WERI-Rb-1 (cell line): Measurements from ENCODE around the gene SFXN5.

Experiments used
- DNase-seq: peaks from one replicate; pipeline ENCODE4 v3.0.0-alpha.2; 2020
- H3K27ac ChIP-seq: fragments of 250-450 bp; sonication (Bioruptor Pico); 2 replicates; pipeline ENCODE4 v1.5.1; 2020; ENCODE audit warnings: mild to moderate bottlenecking, moderate library complexity
- H3K27me3 ChIP-seq: fragments of 250-450 bp; sonication (Bioruptor Pico); 2 replicates; pipeline ENCODE4 v1.5.1; 2021; ENCODE audit warnings: mild to moderate bottlenecking, low read depth, moderate library complexity; ENCODE audit not compliant: insufficient read depth, severe bottlenecking
- H3K36me3 ChIP-seq: fragments of 250-450 bp; sonication (Bioruptor Pico); 2 replicates; pipeline ENCODE4 v1.5.1; 2020; ENCODE audit warnings: mild to moderate bottlenecking, moderate library complexity
- H3K4me3 ChIP-seq: 2 replicates; pipeline ENCODE4 v1.5.1; 2011; ENCODE audit warnings: low read depth, mild to moderate bottlenecking, control low read depth, low read length
- H3K9me3 ChIP-seq: fragments of 250-450 bp; sonication (Bioruptor Pico); 2 replicates; pipeline ENCODE4 v1.5.1; 2021; ENCODE audit warnings: mild to moderate bottlenecking, moderate library complexity; ENCODE audit not compliant: severe bottlenecking
- TF ChIP-seq, protein P1 (sequence below): IDR thresholded peaks from 2 replicates; pipeline ENCODE4 v1.5.1; 2011; ENCODE audit warnings: low read depth, mild to moderate bottlenecking, control low read depth, inconsistent platforms, low read length

The SFXN5 gene

DNA sequence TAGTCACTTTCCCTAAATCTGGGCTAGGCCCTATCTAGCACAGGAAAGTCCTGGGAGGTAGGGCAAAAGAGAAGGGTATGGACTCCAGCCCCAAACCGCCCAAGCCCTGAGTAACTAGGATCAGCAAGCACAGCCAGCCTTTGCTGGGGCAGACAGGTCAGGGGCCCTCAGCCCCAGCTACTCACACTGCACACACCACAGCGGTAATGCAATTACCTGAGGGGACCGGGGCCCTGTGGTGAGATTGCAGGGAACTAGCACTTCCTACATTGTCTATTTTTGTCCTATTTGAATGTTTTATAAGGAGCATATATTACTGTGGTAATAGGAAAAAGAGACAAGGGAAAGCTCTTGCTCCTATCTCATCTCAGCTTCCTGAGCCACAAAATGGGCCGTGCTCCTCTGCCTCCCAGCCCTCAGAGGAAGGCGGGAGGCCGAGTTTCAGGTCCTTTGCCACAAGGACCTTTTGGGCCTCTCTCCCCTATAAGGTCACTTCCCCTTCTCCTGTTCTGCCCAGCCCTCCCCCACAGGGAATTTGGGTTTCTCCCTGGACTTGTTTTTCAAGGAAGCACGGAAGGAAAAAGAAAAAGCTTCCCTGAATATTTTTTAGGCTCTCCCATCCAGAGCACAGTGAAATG lies 20.8 kb upstream of the SFXN5 start:
- H3K27me3 ChIP-seq = no peaks in the 10 kb centered on the region
- DNase-seq = peak; percentile 32
- H3K27ac ChIP-seq = peak overlapping the region; percentile 61

DNA sequence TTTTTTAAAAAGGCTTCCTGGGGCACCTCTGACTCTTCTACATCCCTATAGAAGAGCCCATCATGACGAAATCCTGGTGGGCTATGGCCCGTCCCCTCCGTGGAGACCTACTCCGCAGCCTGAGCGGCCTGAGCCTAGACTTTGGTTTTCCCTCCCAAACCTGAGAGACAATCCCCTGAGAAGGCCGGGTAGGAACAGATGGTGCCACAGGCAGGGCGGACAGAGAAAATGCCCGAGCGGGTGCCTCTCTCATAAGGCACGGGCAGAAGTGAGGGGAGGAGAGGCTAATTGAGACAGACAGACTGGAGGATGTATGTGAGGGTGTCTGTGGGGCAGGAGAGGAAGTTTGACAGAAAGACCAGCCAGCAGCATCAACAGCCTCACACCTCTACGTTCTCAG lies 20.2 kb upstream of the SFXN5 start:
- TF ChIP-seq, protein P1, sequence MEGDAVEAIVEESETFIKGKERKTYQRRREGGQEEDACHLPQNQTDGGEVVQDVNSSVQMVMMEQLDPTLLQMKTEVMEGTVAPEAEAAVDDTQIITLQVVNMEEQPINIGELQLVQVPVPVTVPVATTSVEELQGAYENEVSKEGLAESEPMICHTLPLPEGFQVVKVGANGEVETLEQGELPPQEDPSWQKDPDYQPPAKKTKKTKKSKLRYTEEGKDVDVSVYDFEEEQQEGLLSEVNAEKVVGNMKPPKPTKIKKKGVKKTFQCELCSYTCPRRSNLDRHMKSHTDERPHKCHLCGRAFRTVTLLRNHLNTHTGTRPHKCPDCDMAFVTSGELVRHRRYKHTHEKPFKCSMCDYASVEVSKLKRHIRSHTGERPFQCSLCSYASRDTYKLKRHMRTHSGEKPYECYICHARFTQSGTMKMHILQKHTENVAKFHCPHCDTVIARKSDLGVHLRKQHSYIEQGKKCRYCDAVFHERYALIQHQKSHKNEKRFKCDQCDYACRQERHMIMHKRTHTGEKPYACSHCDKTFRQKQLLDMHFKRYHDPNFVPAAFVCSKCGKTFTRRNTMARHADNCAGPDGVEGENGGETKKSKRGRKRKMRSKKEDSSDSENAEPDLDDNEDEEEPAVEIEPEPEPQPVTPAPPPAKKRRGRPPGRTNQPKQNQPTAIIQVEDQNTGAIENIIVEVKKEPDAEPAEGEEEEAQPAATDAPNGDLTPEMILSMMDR = no peak
- H3K36me3 ChIP-seq = peaks cover 14% of the 10 kb centered on the region
- H3K9me3 ChIP-seq = no peaks in the 10 kb centered on the region
- no peak overlapping the region for H3K4me3 ChIP-seq
- H3K27me3 ChIP-seq = no peaks in the 10 kb centered on the region
- peak overlapping the region; percentile 61 for H3K27ac ChIP-seq
- peak; percentile 70 for DNase-seq

More for the DNA sequence above, 20.8 kb upstream of the SFXN5 start:
- Histone ChIP-seq H3K4me3 (no peak overlapping the region), H3K9me3 (no peaks in the 10 kb centered on the region), H3K36me3 (peaks cover 10% of the 10 kb centered on the region)
- TF ChIP-seq, protein P1 = no peak

DNA sequence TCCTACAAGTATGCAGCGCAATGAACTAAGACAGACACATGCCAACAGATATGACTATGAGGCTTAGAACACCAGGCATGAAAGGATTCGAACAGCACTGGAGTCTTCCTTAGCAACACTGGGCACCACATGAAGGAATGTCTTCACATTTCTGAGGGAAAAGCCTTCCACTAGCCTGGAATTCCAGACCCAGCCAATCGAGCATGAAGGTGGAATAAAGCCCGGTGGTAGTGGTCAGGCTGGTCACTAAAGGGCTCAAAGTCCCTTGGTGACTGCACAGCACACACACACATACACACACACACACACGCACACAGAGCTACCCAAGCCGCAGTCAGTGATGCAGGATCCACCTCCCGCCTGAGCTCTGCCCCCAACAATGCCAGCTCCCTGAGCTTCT lies 19.7 kb upstream of the SFXN5 start:
- H3K36me3 ChIP-seq = peaks cover 16% of the 10 kb centered on the region
- TF ChIP-seq, protein P1 = no peak
- no peak overlapping the region for H3K4me3 ChIP-seq
- no peak for DNase-seq
- no peaks in the 10 kb centered on the region for H3K9me3 ChIP-seq
- peak overlapping the region; percentile 61 for H3K27ac ChIP-seq
- H3K27me3 ChIP-seq = no peaks in the 10 kb centered on the region

GRCh38 chr2:73089270-73090030 lies 17.9 kb upstream of the SFXN5 start:
- DNase-seq = no peak
- H3K27ac ChIP-seq = no peak overlapping the region
- TF ChIP-seq, protein P1 = no peak
- H3K36me3 ChIP-seq = peaks cover 31% of the 10 kb centered on the region
- no peaks in the 10 kb centered on the region for H3K27me3 ChIP-seq
- H3K9me3 ChIP-seq = no peaks in the 10 kb centered on the region
- no peak overlapping the region for H3K4me3 ChIP-seq

GRCh38 chr2:73088703-73089102 lies 17.2 kb upstream of the SFXN5 start:
- Histone ChIP-seq H3K9me3 (no peaks in the 10 kb centered on the region), H3K36me3 (peaks cover 37% of the 10 kb centered on the region), H3K4me3 (no peak overlapping the region), H3K27me3 (no peaks in the 10 kb centered on the region), H3K27ac (no peak overlapping the region)
- TF ChIP-seq, protein P1 = no peak
- no peak for DNase-seq

DNA sequence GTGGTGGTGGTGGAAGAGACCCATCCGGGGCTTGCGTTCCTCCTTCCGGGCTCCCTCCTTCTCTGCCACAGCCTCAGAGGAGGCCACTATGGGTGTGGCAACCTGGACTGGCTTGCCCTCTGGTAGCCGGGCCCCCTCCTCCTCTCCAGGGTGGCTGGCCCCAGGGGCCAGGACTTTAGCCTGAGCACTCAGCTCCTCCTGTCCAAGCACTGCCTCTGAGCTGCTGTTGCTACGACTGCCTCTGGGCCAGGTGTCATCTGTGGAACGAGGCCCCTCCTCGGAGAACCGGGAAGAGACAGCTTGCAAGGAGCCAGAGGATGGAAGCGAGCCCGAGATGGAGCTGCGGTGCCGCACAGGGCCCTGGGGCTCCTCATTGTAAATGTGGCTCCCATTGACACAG lies 16.7 kb upstream of the SFXN5 start:
- TF ChIP-seq, protein P1 = no peak
- Histone ChIP-seq H3K27ac (no peak overlapping the region), H3K36me3 (peaks cover 37% of the 10 kb centered on the region)

More for the DNA sequence above, 16.7 kb upstream of the SFXN5 start:
- no peak for DNase-seq
- Histone ChIP-seq H3K9me3 (no peaks in the 10 kb centered on the region), H3K4me3 (no peak overlapping the region), H3K27me3 (no peaks in the 10 kb centered on the region)
